Muscle layer of colon (tissue), 2 donors: ENCODE results near the gene VPS36.

Experiments
- H3K27ac ChIP-seq: one replicate; pipeline ENCODE4 v1.7.0; 2013; ENCODE audit warnings: low read depth, mild to moderate bottlenecking, low read length, moderate library complexity
- H3K27me3 ChIP-seq, 2 donors: one replicate each; pipeline ENCODE4 v1.7.0; 2013; ENCODE audit warnings: low read length in 2 of 2, mild to moderate bottlenecking in 2 of 2; ENCODE audit not compliant: insufficient read depth in 2 of 2, control insufficient read depth in 1 of 2
- H3K36me3 ChIP-seq: one replicate; pipeline ENCODE4 v1.7.0; 2013; ENCODE audit warnings: mild to moderate bottlenecking, low read length; ENCODE audit not compliant: insufficient read depth
- H3K4me1 ChIP-seq: one replicate; pipeline ENCODE4 v1.7.0; 2013; ENCODE audit warnings: mild to moderate bottlenecking, low read length; ENCODE audit not compliant: insufficient read depth
- H3K4me3 ChIP-seq, 2 donors: one replicate each; pipeline ENCODE4 v1.7.0; 2013; ENCODE audit warnings: low read length in 2 of 2, low read depth in 1 of 2, mild to moderate bottlenecking in 1 of 2, moderate library complexity in 1 of 2
- H3K9ac ChIP-seq: one replicate; pipeline ENCODE4 v1.7.0; 2013; ENCODE audit warnings: low read length
- H3K9me3 ChIP-seq: one replicate; pipeline ENCODE4 v1.7.0; 2013; ENCODE audit warnings: mild to moderate bottlenecking, low read length
- donor health status: abdominal sarcoma.
- donor health status: Adenocarcinoma of cecum.

VPS36 gene

DNA sequence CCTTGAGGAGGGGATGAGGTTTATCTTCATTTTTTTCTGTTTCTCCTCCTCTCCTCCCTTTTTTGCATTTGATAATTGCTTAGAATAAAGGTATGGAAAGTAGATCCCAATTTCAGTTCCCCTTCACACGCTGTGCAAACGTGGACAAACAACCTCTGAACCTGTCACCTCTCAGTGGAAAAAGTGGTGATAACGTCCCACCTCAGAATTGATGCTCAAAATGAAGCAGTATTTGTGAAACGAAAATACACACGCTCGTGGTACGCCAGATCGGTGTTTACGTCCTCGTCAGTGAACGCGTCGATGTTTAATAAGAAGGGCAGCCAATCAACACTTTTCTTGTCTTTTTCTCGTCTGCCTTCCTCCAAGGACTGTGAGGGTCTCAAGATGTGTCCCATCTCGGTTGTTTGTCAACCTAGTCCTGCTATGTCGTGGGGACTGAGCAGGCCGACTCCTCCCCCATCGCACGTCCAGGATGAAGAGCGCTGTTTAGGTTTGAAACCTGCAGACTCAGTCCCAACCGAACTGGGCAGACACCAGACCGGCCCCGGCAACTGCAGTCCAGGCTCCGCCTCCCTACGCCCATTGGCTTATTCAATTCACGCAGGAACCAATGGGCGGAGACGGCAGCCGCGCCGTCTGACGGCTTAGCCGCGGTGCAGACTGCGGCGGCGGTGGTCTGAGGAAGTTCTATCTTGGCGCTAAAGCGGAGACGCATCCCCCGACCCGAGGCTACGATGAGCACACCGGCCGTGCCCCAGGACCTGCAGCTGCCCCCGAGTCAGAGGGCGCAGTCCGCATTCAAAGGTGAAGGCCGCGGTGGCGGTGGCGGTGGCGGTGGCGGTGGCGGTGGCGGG lies 4.6 kb upstream of the VPS36 start, which contains the start of gene CKAP2:
Gene CKAP2 (plus strand): TSS at position 659 of the 857 bp plus-strand sequence. CDS start 79 bp downstream, at position 738.
- H3K9ac ChIP-seq, result peak within 1 kb of the TSS; percentile 77
- peak within 1 kb of the TSS; percentile 53 to 91 for H3K4me3 ChIP-seq
- peak within 1 kb of the TSS; percentile 92 for H3K27ac ChIP-seq

GRCh38 chr13:52454459-52454819 lies 4.0 kb upstream of the VPS36 start:
- no peaks in the 10 kb centered on the region for H3K9me3 ChIP-seq
- no peaks in the 10 kb centered on the region for H3K36me3 ChIP-seq
- peak overlapping the region; percentile 53 to 91 for H3K4me3 ChIP-seq
- H3K4me1 ChIP-seq, result peaks cover 8% of the 10 kb centered on the region
- H3K9ac ChIP-seq, result no peak overlapping the region
- H3K27ac ChIP-seq, result no peak overlapping the region
- H3K27me3 ChIP-seq, result no peaks in the 10 kb centered on the region

More for the DNA sequence above, 4.6 kb upstream of the VPS36 start, which contains the start of gene CKAP2:
- no peaks in the 10 kb centered on the region for H3K36me3 ChIP-seq
- no peaks in the 10 kb centered on the region for H3K9me3 ChIP-seq
- no peaks in the 10 kb centered on the region for H3K27me3 ChIP-seq
- H3K4me1 ChIP-seq, result peaks cover 8% of the 10 kb centered on the region

DNA sequence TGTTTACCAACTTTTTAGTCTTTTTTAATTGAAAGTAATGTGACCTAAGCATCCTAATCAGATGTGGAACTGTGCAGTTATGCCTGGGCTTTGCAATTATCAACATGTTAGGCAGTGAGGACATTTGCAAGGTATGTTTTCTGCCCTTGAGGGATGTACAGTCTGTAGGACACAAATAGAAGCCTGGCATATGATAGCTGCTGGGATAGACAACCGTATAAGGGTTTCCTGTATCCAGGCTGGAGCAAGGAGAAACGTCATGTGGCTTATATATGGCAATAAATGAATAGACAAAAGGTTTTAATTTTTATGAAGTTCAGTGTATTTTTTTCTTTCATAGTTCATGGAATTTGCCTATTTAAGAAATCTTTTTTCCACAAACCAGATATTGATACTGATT lies 2.0 kb upstream of the VPS36 start:
- Histone ChIP-seq H3K36me3 (no peaks in the 10 kb centered on the region), H3K27me3 (no peaks in the 10 kb centered on the region), H3K27ac (no peak overlapping the region), H3K4me1 (peaks cover 23% of the 10 kb centered on the region), H3K9me3 (no peaks in the 10 kb centered on the region), H3K4me3 (no peak overlapping the region), H3K9ac (no peak overlapping the region)

DNA sequence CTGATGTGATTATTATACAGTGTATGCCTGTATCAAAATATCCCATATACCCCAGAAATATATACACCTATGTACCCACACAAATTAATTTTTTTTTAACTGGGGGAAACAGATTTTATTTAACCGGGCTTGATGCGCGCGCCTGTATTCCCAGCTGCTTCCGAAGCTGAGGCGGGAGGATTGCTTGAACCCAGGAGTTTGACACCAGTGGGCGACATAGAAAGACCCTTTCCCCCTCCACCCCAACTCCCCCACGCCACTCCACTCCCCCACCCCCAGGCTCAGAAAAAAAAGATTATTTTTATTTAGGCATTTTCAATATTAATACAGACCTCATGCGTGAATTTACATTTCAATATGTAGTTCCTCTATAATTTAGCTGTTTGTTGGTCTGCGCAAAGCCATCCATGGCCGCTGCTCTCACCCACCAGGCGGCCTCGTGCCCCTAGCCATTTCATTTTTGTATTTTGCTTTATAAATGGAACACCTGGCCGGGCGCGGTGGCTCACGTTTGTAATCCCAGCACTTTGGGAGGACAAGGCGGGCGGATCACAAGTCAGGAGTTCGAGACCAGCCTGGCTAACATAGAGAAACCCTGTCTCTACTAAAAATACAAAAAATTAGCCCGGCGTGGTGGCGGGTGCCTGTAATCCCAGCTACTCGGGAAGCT lies 836 bp upstream of the VPS36 start:
- Histone ChIP-seq H3K27ac (no peak overlapping the region), H3K9me3 (no peaks in the 10 kb centered on the region), H3K4me1 (peaks cover 26% of the 10 kb centered on the region), H3K36me3 (no peaks in the 10 kb centered on the region), H3K27me3 (no peaks in the 10 kb centered on the region), H3K9ac (no peak overlapping the region), H3K4me3 (peak overlapping the region in 1 of 2 donors; percentile 86)

GRCh38 chr13:52450793-52451116 lies 321 bp upstream of the VPS36 start:
- H3K4me1 ChIP-seq, result peaks cover 23% of the 10 kb centered on the region
- no peak overlapping the region for H3K9ac ChIP-seq
- H3K27ac ChIP-seq, result peak overlapping the region; percentile 65
- no peaks in the 10 kb centered on the region for H3K36me3 ChIP-seq
- H3K9me3 ChIP-seq, result no peaks in the 10 kb centered on the region
- H3K4me3 ChIP-seq, result peak overlapping the region in 1 of 2 donors; percentile 86
- H3K27me3 ChIP-seq, result no peaks in the 10 kb centered on the region

DNA sequence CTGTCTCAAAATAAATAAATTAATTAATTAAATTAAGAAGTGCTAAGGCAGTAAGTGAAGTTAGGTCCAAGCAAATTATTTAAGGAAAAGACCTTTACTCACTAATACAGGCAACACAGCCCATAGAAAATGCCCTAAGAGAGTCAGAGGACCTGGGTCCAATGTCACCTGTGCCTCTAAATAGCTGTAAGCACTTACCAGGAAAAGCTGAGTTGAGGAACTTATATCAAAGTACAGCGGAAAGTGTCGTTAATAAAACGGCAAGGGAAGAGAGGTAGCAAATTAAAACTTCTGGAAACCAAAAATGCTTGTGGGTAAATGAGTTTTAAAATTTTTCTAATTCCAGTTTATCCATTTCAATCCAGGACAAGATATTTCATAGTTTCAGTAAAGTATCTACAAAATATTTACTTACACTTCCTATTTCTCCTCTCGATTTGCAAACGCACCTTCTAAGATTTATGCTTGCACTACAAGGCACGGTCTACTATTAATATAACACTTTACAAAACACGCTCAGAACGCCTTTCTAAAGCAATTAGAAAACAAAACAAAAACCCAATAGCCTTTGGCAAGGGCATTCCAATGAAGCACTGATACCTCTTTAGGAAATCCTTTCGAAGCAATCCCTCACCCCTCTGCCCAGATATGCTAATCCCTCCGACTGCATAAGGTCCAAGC lies 963 bp downstream of the VPS36 start:
- Histone ChIP-seq H3K9me3 (no peaks in the 10 kb centered on the region), H3K9ac (peak overlapping the region; percentile 64), H3K27me3 (no peaks in the 10 kb centered on the region), H3K4me1 (peaks cover 23% of the 10 kb centered on the region), H3K27ac (peak overlapping the region; percentile 89), H3K36me3 (no peaks in the 10 kb centered on the region), H3K4me3 (peak overlapping the region; percentile 63 to 86)

DNA sequence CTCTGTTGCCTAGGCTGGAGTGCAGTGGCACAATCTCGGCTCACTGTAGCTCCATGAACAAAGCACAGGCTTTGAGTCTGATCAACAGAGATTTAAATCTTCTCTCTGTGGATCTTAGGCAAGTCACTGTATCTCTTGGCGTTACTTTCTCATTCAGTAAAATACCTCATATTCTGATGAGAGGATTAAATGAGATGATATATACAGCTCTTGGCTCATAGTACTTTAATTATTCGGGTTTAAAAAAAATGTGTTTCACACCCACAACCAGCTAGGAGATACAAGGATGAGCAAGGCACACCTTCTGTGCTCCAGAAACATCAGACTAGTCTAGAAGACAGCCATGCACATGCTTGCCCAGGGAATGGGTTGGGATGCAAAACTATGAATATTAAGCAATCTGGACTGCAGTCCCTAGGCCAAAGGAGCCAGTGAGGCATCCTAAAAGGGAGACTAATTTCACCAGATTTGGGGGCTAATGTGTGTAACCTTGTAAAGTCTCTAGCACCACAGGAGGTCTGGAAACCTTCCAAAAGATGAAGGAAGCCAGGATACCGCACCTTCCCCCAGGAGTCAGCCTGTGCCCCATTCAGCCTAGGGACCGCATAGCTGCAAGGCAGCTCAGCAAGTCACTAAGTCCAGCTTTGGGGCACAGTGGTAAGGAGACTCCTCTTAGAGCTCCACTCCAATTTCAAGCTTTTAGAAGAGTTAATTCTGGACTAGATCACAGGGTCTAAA lies 2.5 kb downstream of the VPS36 start:
- no peak overlapping the region for H3K4me3 ChIP-seq
- H3K4me1 ChIP-seq, result peaks cover 23% of the 10 kb centered on the region
- no peak overlapping the region for H3K27ac ChIP-seq
- no peaks in the 10 kb centered on the region for H3K9me3 ChIP-seq
- H3K36me3 ChIP-seq, result no peaks in the 10 kb centered on the region
- no peak overlapping the region for H3K9ac ChIP-seq
- H3K27me3 ChIP-seq, result no peaks in the 10 kb centered on the region

- no peak overlapping the region for H3K9ac ChIP-seq
- H3K36me3 ChIP-seq, result no peaks in the 10 kb centered on the region
- peaks cover 23% of the 10 kb centered on the region for H3K4me1 ChIP-seq
- no peak overlapping the region for H3K27ac ChIP-seq
- H3K9me3 ChIP-seq, result no peaks in the 10 kb centered on the region
- H3K27me3 ChIP-seq, result no peaks in the 10 kb centered on the region
- H3K4me3 ChIP-seq, result no peak overlapping the region
These were observed 3.1 kb downstream of the VPS36 start for GRCh38 chr13:52447354-52447753.

DNA sequence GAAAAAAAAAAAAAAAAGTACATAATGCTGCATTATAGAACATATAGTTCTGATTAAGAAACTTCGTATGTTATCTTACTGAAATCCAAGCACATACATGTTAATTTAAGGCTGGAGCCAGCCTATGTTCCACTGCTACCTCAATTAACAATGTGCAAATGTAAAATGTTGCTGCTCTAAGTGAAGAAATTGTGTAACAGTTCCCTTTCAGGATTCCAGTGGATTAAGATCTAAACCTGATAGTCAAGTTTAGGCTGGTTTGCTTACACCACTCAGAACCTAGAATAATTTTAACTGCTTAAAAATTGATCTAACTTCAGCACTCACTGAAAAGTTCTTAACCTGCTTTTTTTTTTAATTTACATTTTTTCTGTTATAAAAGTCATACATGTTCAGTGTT lies 4.2 kb downstream of the VPS36 start:
- Histone ChIP-seq H3K36me3 (no peaks in the 10 kb centered on the region), H3K4me3 (no peak overlapping the region), H3K9ac (no peak overlapping the region), H3K27me3 (no peaks in the 10 kb centered on the region), H3K4me1 (peaks cover 23% of the 10 kb centered on the region), H3K27ac (no peak overlapping the region), H3K9me3 (no peaks in the 10 kb centered on the region)

DNA sequence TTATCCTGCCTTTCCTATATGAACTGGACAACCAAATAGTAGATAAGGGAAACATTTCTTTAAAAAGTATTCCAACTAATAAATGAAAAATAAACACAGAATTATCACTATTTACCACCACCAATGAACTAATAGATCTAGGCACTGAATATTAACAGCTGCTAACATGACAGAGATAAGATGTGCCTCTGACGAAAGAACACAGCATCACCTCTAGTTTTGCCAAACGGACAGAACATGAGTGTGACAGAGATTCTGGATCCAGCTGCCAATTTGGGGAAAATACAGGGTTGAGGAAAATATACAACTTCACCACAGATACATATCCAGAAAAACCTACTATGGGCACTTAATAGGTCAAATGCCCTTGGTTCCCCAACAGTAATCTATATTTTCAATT lies 18.0 kb downstream of the VPS36 start:
- Histone ChIP-seq H3K27ac (no peak overlapping the region), H3K4me3 (no peak overlapping the region), H3K9ac (no peak overlapping the region), H3K4me1 (no peaks in the 10 kb centered on the region), H3K9me3 (no peaks in the 10 kb centered on the region), H3K36me3 (peaks cover 43% of the 10 kb centered on the region), H3K27me3 (no peaks in the 10 kb centered on the region)

- no peak overlapping the region for H3K4me3 ChIP-seq
- no peaks in the 10 kb centered on the region for H3K4me1 ChIP-seq
- no peak overlapping the region for H3K27ac ChIP-seq
- H3K9me3 ChIP-seq, result no peaks in the 10 kb centered on the region
- no peak overlapping the region for H3K9ac ChIP-seq
- peaks cover 41% of the 10 kb centered on the region for H3K36me3 ChIP-seq
- no peaks in the 10 kb centered on the region for H3K27me3 ChIP-seq
These were observed 22.1 kb downstream of the VPS36 start for GRCh38 chr13:52428295-52428694.
